UCSD-AML1 (cell line): Measurements from ENCODE around the gene ULK3.
"Not testable (repeated sequence)": the region's sequence is repeated elsewhere in the genome, so short reads cannot be mapped to it uniquely, and the experiment has no call there.

Experiments used
- DNase-seq: peaks from one replicate; lab custom pipeline; 2025; ENCODE audit not compliant: unreplicated experiment; lab: John Stamatoyannopoulos, UW

Gene ULK3, protein sequence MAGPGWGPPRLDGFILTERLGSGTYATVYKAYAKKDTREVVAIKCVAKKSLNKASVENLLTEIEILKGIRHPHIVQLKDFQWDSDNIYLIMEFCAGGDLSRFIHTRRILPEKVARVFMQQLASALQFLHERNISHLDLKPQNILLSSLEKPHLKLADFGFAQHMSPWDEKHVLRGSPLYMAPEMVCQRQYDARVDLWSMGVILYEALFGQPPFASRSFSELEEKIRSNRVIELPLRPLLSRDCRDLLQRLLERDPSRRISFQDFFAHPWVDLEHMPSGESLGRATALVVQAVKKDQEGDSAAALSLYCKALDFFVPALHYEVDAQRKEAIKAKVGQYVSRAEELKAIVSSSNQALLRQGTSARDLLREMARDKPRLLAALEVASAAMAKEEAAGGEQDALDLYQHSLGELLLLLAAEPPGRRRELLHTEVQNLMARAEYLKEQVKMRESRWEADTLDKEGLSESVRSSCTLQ

DNA sequence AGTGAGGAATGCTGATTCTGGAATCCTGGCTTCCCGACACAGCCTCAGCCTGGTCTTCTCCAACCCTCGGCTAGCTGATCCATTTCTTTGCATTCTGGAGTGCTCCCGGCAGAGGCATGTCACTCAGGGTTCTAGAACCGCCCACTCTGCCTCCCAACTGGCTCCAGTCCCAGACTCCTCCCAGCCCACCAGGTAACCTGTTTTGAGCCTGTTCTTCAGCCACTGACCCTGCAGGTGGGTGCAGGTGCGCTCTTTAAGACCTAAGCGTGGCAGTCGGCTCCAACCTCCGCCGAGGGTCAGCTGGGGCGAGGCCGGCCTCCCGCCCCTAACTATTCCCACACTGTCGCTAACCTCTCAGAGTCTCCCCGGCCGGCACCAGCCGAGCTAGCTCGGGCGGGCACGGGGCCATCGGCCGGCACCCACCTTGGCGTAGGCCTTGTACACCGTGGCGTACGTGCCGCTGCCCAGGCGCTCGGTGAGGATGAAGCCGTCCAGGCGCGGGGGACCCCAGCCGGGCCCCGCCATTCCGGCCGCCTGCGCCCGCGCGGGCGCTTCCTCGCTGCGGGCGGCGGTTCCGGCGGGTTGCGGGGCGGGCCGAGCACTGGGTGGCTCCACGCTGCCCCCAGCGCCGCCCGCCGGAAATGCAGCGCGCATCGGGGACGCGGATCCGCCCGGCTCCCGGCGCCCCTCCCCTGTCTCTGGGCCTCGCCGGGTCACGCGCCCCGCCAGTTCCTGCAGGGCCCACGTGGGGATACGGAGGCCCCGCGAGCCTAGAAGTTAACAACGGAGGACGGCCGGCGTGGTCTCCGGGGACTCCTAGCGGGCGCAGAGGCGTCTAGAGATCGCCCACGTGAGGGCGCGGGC is at the start of gene ULK3:
Gene ULK3, minus strand, starts transcription at position 576 of the 864 bp plus-strand sequence. Its CDS starts 51 bp downstream, at position 525.
- DNase-seq = peak; percentile 95

DNA sequence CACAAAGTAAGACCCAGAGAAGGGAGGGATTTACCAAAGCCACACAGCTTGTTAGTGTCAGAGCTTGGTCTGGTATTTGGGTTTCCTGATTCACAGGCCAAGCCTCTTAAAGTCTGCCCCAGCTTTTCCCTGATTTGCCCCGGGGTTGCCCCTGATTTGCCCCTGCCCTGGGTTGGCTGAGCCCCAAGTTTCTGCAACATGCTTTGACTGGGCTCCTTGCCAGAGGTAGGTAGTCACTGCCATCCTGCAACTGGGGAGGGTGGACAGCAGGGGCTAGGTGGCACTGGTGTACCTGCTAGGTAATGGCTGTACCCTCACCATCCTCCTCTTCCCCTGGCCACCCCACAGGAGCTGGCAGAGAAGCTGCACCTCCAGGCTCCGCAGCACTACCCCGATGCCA is 49.4 kb upstream of the ULK3 start:
- no peak for DNase-seq

DNA sequence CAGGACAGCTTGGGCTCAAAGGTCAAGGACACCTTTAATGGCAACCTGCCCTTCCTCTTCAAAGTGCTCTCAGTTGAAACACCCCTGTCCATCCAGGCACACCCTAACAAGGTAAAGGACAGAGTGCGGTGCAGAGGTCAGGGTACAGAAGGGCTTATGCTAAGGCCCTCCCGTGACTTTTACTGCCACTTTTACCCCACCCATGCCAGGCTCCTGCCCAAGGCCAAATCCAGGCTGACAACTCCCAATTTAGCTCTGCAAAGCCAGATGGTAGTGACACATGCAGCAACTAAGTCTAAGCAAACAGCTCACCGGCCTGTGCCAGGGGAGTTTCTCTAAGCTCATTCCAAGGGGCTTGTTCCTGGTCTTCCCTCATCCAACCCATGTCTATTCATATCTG is 48.5 kb upstream of the ULK3 start:
- no peak for DNase-seq

DNA sequence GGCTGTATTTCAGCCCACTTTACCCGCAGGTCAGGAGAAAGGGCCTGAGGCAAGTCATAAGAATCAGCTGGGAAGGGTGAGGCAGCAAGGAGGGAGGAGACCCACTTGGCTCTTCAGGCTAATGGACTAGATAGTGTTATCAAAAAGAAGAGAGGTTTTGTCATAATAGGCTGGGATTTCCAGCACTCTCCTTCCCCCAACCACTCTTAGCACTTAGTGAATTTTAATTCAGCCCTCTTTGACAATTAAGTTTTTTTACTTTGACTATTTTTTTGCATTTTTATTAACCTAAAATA is 47.7 kb upstream of the ULK3 start:
- no peak for DNase-seq

DNA sequence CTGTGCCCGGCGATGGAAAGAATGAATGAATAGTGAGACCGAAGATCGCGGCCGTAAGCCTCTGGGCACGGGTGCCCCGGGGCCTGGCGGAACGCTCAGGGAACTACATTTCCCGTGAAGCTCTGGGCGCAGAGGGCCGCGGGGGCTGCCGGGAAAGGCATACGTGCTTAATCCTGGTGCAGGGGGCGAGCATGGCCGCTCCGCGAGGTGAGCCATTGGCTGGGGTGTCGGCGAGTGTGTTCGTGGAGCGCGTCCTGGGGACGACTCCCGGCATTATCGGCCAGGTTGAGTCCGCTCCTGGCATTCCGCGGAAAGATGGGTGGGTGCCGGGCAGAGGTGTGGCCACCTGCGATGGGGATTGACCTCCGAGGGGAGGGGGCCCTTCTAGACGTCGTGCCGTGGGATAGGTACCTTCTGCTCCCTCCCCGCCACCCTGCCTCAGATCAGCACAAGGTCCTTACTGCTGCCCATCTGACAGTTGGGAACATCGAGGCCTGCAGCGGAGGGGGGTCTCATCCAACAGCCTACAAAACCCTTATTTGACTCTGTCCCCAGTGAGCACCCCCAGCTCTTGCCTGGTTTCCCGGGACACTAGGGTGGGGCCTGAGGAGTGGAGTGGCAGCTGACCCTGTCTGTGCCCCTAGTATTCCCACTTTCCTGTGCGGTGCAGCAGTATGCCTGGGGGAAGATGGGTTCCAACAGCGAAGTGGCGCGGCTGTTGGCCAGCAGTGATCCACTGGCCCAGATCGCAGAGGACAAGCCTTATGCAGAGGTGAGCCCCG is 47.1 kb upstream of the ULK3 start, which contains the start of gene MPI:
Gene MPI, plus strand, starts transcription at position 160 of the 782 bp plus-strand sequence. Its CDS starts 32 bp downstream, at position 192.
- DNase-seq = peak; percentile 85

DNA sequence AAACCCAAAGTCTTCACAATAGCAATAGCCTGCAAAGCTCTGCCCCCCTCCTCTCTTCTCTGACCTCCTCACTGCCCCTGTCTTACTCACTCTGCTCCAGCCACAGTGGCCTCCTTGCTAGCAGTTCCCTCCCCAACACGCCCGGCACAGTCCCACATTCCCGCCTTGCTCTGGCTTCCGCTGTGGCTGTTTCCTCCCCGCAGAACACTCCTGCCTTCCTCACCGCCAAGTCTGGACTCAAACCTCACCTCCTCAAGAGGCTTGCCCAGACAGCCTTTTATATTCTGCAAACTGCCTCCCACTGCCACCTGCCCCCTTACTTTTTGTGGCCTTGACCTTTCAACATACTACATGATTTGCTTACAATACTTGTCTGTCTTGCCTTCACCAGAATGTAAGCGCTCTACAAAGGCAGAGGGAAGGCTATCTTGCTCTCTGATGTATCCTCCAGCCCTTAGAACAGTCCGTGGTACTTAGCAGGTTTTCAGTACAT is 46.5 kb upstream of the ULK3 start:
- DNase-seq = peak; percentile 67

DNA sequence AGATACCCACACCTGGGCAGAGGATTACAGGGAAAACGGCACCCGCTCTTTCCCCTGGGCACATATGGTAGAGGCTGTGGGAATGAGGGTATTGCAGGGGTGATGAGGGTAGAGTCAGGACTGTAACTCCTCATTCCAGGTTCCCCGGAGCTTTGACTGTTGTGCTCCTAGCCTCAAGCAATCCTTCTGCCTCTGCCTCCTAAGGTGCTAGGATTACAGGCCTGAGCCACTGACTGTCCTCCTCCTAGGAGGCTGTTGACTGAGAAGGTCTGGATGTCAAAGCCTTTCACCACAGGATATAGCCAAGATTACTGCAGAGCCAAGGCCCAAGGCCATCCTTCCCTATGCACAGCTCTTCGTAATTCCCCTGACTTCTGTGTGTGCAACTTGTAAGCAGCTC is 45.8 kb upstream of the ULK3 start:
- DNase-seq = no peak

DNA sequence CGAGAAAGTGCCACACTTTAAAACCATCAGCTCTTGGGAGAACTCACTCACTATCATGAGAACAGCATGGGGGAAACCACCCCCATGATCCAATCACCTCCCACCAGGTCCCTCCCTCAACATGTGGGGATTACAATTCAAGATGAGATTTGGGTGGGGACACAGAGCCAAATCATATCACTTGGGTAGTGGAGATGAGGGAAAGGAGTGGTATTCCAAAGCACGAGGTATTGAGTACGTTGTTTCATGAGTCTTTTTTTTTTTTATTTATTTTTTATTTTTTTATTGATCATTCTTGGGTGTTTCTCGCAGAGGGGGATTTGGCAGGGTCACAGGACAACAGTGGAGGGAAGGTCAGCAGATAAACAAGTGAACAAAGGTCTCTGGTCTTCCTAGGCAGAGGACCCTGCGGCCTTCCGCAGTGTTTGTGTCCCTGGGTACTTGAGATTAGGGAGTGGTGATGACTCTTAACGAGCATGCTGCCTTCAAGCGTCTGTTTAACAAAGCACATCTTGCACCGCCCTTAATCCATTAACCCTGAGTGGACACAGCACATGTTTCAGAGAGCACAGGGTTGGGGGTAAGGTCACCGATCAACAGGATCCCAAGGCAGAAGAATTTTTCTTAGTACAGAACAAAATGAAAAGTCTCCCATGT is 44.7 kb upstream of the ULK3 start:
- DNase-seq = not testable (repeated sequence)

DNA sequence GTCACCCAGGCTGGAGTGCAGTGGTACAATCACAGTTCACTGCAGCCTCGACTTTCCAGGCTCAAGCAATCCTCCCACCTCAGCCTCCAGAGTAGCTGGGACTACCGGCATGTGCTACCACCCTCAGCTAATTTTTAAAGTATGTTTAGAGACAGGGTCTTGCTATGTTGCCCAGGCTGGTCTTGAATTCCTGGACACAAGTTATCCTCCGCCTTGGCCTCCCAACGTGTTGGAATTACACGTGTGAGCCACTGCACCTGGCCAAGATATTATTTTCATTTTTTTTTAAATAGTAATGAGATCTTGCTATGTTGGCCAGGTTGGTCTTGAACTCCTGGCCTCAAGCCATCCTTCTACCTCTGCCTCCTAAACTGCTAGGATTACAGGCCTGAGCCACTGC is 42.5 kb upstream of the ULK3 start:
- DNase-seq = no peak

DNA sequence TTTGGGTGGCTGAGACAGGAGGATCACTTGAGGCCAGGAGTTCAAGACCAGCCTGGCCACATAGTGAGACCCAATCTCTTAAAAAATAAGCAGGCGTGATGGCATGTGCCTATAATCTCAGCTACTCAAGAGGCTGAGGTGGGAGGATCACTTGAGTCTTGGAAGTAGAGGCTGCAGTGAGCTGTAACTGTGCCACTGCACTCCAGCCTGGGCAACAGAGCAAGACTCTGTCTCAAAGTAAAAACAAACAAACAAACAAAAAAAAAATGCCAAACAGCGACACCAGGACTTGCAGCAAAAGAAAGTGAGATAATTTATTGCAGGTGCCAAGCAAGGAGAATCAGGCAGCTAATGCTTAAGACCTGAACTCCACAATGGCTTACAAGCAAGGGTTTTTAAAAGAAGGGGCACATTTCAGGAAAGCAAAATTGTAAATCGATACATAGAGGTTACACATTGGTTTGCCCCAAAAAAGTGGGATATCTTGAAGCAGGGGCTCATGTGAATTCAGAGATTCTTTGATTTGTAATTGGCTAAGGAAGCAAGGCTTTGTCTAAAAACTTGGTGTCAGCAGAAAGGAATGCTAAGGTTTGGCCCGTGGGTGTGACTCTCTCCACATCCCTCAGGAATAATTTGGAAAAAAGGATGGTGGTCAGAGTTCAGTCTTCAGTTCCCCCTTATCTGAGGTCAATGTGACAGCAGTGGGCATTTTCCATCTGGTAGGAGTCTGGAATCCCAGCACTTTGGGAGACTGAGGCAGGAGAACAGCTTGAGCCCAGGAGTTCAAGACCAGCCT is 41.7 kb upstream of the ULK3 start:
- DNase-seq = no peak

DNA sequence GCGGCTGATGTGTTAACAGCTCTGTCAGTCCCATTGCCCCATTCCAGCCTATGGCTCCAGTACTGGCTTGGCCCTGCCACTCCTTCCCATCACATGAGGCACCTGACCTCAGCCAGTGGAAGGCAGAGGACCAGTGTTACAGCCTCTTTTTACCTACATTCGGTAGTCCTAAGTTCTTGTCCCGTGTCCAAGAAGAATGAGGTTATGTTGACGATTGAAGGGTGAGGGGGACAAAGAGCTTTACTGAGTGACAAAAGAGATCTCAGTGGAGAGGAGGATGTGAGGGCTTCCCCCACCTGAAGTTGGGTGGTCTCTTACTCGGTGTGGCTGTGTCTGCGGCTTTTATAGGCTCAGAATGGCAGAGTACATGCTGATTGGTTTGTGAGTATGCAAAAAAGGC is 39.6 kb upstream of the ULK3 start:
- DNase-seq = no peak

DNA sequence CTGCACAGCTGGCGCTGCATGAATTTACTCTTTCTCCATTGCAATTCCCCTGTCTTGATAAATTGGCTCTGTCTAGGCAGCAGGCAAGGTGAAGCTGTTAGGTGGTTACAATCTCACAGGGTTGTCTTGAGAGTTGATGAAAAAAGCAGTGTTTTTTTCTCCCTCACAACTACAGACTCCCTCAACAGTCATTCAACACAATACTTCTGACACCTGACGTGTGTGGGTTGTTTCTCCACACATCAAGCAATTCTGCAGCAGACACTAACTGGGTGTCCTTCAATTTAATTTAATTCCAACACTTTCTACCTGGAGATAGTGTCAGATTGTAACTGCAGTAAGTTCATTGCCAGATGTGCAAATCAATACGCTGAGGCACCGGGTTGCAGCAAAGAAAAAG is 35.3 kb upstream of the ULK3 start:
- DNase-seq = no peak

DNA sequence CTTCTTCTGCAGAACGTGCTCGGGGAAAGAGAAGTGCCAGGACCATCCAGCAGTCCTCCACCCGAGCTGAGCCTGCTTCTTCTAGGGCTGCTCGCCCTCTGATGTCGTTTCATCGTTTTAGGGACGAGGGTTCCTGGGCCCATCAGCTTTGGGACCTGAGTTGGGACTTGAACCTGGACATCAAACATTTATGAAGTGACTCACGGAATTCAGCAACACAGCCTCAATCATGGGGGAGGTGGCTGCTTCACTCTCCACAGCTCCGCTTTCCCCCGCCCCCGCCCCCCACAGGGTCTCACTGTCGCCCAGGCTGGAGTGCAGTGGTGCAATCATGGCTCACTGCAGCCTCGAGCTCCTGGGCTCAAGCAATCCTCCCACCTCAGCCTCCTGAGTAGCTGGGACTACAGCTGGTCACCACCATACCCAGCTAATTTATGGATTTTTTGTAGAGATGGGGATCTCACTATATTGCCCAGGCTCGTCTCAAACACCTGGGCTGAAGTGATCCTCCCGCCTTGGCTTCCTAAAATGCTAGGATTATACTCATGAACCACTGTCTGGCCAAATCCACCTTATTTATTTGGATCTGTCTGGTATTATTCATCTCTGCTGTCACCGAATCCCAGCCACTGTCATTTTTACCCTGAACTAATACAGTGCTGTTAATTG is 30.9 kb upstream of the ULK3 start:
- no peak for DNase-seq

DNA sequence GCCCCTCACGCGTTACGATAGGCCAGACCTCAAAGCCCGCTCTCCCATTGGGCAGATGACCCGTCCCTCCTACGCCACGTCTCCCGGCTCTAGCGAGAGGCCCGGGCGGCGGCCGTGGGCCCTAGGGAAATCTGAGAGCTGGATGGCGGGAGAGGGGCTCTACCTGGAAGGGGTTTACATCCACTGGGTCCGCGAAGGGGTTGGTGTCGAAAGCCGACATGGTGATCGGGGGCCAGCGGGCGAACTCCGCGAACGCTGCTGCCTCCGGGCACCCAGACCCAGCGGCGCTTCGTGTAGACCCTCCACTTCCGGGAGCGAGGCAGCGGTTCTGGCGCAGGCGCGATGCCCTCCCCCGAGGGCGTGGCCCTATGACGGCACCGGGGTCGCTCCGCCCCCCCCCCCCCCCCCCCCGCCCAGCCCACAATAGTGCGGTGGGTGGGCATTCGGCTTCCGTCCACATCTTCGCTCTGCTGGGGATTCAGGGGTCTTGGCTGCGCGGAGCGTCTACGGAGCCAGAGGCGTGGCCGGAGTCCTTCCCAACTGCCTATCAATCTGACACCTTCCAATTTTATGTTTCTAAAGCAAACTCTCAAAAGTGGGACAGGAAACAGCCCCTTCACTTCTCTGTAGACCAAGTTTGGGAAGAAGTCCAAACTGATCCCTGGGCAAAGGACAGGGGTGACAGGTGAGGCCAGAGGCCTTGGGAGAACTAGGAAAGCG is 30.2 kb upstream of the ULK3 start, which contains the start of gene SCAMP2:
Gene SCAMP2, minus strand, starts transcription at position 330 of the 720 bp plus-strand sequence. Its CDS starts 110 bp downstream, at position 220.
- peak; percentile 94 for DNase-seq

DNA sequence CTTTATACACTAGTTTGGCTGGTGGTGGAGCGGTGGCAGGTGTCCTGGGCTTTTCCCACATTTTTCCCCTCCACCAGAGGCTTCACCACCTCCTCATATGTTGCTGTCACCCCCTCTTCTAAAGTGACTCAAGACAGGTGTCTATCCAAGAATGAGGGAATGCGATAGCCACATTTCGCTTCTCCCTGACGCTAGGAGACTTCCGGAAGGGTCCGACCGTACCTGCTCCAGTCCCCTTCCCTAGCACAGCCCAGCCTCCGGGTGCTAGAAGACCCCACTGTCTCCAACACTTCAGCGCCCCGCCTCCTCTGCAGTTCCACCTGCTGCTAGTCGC is 29.7 kb upstream of the ULK3 start:
- DNase-seq = no peak

DNA sequence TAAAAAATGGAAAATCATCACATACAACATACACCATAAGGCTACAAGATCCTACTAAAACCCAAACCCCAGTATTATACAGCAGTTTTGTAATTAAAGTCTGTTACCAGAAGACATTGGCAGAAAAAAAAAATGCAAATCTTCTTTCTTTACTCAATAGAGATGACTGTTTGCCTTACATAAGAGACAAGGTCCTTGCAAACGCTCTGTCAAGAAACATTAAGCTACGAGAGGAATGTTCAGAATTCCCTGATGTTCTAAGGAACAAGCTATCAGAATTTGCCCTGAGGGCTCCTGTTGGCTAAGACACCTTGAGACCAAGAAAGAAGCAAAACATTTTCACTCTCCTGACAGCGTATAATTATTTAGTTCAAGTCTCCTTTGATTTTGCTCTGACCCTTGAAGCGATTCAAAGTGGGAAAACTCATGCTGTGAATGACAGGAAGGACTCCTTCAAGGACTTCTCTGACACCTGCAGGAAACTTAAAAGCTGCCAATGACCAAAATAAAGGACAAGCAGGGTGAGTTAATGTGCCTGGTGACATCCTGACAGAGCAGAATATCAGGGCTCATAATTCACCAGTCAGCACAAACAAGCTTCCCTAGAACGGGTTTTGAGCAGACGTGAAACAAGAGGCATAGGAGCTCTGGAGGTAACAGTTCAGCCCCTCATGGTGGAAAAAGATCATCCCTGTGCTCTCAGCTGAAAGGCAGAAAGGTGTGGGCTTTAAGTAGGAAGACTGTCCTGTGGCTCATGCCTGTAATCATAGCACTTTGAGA is 27.7 kb upstream of the ULK3 start:
- peak; percentile 19 for DNase-seq

DNA sequence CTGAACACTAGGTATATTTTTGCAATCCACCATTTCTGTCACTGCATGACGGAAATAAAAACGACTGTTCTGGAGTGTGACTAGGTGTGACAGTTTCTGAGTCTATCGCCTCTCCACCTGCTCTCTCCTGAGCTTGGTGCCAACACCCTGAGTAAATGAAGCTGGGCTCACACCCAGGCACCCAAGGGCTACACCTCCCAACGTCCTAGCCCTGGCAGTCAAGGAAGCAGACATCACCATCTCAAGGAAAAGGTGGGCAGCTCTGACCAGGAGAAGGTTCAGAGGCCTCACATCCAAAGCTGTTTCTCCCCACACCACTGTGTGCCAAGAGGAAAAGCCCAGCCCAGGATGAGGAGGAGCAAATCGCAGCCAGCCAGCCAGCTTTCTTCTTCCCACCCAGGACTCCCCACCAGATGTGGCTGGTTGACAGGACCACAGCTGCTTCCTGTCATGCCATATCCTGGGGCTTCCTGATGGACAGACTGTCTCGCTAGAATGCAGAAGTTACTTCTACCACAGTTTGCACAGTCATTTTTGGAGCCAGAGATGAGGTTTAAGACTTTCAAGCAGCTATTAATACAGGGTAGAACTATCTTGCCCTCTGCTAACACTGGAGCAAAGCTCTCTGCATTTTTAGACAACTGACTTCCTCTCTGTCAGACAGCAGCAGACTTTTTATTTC is 26.9 kb upstream of the ULK3 start:
- peak; percentile 92 for DNase-seq
